Measurements from ENCODE around the gene SLC12A4. TPM values are rescaled to one million over a fixed set of nuclear protein-coding genes. Genes with fewer than 3 reads are reported as not detected.

SLC12A4 gene
- total and polyA plus RNA-seq, 4 donors = 8.0 to 37.3 (median 17.1) TPM

GRCh38 chr16:67919622-67920221 lies 48.7 kb downstream of the SLC12A4 start:
- Histone ChIP-seq H3K4me3 (ENCODE audit: low read depth in 1 of 3, low read length in 3 of 3) (no peak overlapping the region), H3K9ac (ENCODE audit: low read depth in 1 of 2, low read length in 2 of 2) (no peak overlapping the region), H3K27me3 (ENCODE audit: control insufficient read depth in 4 of 4, insufficient read depth in 4 of 4, low read length in 3 of 4) (no peaks in the 10 kb centered on the region), H3K27ac (ENCODE audit: low read depth in 1 of 2, low read length in 2 of 2) (no peak overlapping the region), H3K4me1 (ENCODE audit: control insufficient read depth in 4 of 4, insufficient read depth in 4 of 4, low read length in 3 of 4) (peaks cover 11 to 30% (median 25%) of the 10 kb centered on the region in 4 donors), H3K36me3 (ENCODE audit: control insufficient read depth in 4 of 4, insufficient read depth in 3 of 4, low read depth in 1 of 4, low read length in 3 of 4) (peaks cover 0 to 16% (median 4%) of the 10 kb centered on the region in 4 donors), H3K9me3 (ENCODE audit: control insufficient read depth in 4 of 4, low read length in 3 of 4) (no peaks in the 10 kb centered on the region)
- DNase-seq (ENCODE audit: low spot score) = no peak
- no peak for TF ChIP-seq TAF1 (conservative IDR thresholded peaks at IDR 0.05)
- TF ChIP-seq MAX (IDR thresholded peaks at IDR 0.05) = no peak
- no peak for TF ChIP-seq SP1 (IDR thresholded peaks at IDR 0.05)
- TF ChIP-seq NR2F2 (IDR thresholded peaks at IDR 0.05) = no peak
- TF ChIP-seq, protein P1, sequence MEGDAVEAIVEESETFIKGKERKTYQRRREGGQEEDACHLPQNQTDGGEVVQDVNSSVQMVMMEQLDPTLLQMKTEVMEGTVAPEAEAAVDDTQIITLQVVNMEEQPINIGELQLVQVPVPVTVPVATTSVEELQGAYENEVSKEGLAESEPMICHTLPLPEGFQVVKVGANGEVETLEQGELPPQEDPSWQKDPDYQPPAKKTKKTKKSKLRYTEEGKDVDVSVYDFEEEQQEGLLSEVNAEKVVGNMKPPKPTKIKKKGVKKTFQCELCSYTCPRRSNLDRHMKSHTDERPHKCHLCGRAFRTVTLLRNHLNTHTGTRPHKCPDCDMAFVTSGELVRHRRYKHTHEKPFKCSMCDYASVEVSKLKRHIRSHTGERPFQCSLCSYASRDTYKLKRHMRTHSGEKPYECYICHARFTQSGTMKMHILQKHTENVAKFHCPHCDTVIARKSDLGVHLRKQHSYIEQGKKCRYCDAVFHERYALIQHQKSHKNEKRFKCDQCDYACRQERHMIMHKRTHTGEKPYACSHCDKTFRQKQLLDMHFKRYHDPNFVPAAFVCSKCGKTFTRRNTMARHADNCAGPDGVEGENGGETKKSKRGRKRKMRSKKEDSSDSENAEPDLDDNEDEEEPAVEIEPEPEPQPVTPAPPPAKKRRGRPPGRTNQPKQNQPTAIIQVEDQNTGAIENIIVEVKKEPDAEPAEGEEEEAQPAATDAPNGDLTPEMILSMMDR (IDR thresholded peaks at IDR 0.05; ENCODE audit: low read depth, low read length, missing input control) = no peak
- TF ChIP-seq, protein P2, sequence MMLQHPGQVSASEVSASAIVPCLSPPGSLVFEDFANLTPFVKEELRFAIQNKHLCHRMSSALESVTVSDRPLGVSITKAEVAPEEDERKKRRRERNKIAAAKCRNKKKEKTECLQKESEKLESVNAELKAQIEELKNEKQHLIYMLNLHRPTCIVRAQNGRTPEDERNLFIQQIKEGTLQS (IDR thresholded peaks at IDR 0.05) = no peak
- TF ChIP-seq GABPA (IDR thresholded peaks at IDR 0.05 in 1 of 2, conservative IDR thresholded peaks at IDR 0.05 in 1 of 2) = no peak
- TF ChIP-seq EGR1 (IDR thresholded peaks at IDR 0.05; ENCODE audit: low read depth in 2 of 2) = no peak
- no peak for TF ChIP-seq FOXA1 (IDR thresholded peaks at IDR 0.05)
- TF ChIP-seq JUND (IDR thresholded peaks at IDR 0.05) = no peak
- no peak for TF ChIP-seq HNF4A (conservative IDR thresholded peaks at IDR 0.05)
- TF ChIP-seq, protein P3, sequence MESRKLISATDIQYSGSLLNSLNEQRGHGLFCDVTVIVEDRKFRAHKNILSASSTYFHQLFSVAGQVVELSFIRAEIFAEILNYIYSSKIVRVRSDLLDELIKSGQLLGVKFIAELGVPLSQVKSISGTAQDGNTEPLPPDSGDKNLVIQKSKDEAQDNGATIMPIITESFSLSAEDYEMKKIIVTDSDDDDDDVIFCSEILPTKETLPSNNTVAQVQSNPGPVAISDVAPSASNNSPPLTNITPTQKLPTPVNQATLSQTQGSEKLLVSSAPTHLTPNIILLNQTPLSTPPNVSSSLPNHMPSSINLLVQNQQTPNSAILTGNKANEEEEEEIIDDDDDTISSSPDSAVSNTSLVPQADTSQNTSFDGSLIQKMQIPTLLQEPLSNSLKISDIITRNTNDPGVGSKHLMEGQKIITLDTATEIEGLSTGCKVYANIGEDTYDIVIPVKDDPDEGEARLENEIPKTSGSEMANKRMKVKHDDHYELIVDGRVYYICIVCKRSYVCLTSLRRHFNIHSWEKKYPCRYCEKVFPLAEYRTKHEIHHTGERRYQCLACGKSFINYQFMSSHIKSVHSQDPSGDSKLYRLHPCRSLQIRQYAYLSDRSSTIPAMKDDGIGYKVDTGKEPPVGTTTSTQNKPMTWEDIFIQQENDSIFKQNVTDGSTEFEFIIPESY (IDR thresholded peaks at IDR 0.05) = no peak
- no peak for TF ChIP-seq RXRA (IDR thresholded peaks at IDR 0.05)
- TF ChIP-seq REST (IDR thresholded peaks at IDR 0.05) = no peak
- TF ChIP-seq YY1 (IDR thresholded peaks at IDR 0.05) = no peak
- no peak for TF ChIP-seq HNF4G (IDR thresholded peaks at IDR 0.05)
- no peak for TF ChIP-seq RAD21 (IDR thresholded peaks at IDR 0.05)
- no peak for TF ChIP-seq FOXA2 (IDR thresholded peaks at IDR 0.05)
- 93% methylated on average over 6 of the region's 6 CpGs for WGBS

Measured in liver (tissue), 9 donors.